HL-60 (cell line): Measurements from ENCODE around the gene CMPK2.

ENCODE experiments used
- CTCF ChIP-seq: IDR thresholded peaks from one replicate; pipeline ENCODE4 v1.5.1; 2011; ENCODE audit warnings: low read length, control low read depth, inconsistent platforms; ENCODE audit not compliant: insufficient read depth
- POLR2AphosphoS5 ChIP-seq: IDR thresholded peaks from 2 replicates; pipeline ENCODE4 v1.6.1; 2012; ENCODE audit warnings: low read depth
- REST ChIP-seq: IDR thresholded peaks from 2 replicates; pipeline ENCODE4 v1.6.1; 2012; ENCODE audit warnings: low read depth; ENCODE audit not compliant: insufficient replicate concordance
- SPI1 ChIP-seq: IDR thresholded peaks from 2 replicates; pipeline ENCODE4 v1.6.1; 2012; ENCODE audit warnings: low read depth, mild to moderate bottlenecking, borderline replicate concordance

- TF ChIP-seq CTCF (no peak), SPI1 (no peak), POLR2AphosphoS5 (no peak), REST (no peak)
Observed at GRCh38 chr2:6913415-6914157, 47.9 kb upstream of the CMPK2 start.
